Panc1 (cell line): ENCODE data around the gene PDE3A. TPM values are rescaled to one million over a fixed set of nuclear protein-coding genes. Genes with fewer than 3 reads are reported as not detected.

ENCODE experiments used
- ATAC-seq: fragments of 200-7000 bp; cut with Tn5 transposase; 2 replicates; pipeline ENCODE4 v1.9.1; 2020; ENCODE audit warnings: mild to moderate bottlenecking, moderate library complexity
- BruUV-seq: library from RNA; stranded (reverse); fragments of 400-500 nt; replicated peaks from 2 replicates; lab custom pipeline; 2021; lab: Mats Ljungman, UMichigan
- CTCF ChIA-PET: fragments of 300-600 bp; sonication (Branson Sonifier 250); formaldehyde crosslinking; loops from one replicate; lab custom pipeline; 2022; ENCODE audit warnings: antibody characterized with exemption; lab: Charles Lee
- POLR2A ChIA-PET: fragments of 300-600 bp; sonication (Branson Sonifier 250); formaldehyde crosslinking; loops from one replicate; lab custom pipeline; 2022; ENCODE audit warnings: antibody characterized with exemption; lab: Charles Lee
- DNase-seq: peaks from one replicate; pipeline ENCODE4 v3.0.0-alpha.2; 2010; ENCODE audit warnings: low read depth, low spot score
- H3K27ac ChIP-seq: 2 replicates; pipeline ENCODE4 v1.5.1; 2011; ENCODE audit warnings: mild to moderate bottlenecking, low read length, inconsistent platforms
- H3K27me3 ChIP-seq: fragments of 200-500 bp; sonication (Bioruptor generic); 2 replicates; pipeline ENCODE4 v1.6.0; 2014; ENCODE audit warnings: low read length, inconsistent platforms; ENCODE audit not compliant: control insufficient read depth, insufficient read depth
- H3K36me3 ChIP-seq: fragments of 200-500 bp; sonication (Bioruptor generic); 2 replicates; pipeline ENCODE4 v1.5.1; 2014; ENCODE audit warnings: inconsistent platforms, mild to moderate bottlenecking, low read length, moderate library complexity; ENCODE audit not compliant: control insufficient read depth, insufficient read depth
- H3K4me1 ChIP-seq: 2 replicates; pipeline ENCODE4 v1.5.1; 2011; ENCODE audit warnings: inconsistent platforms, mild to moderate bottlenecking, low read length, moderate library complexity; ENCODE audit not compliant: control insufficient read depth, insufficient read depth
- H3K4me3 ChIP-seq, 2 experiments: 2 replicates each; pipeline ENCODE4 v1.5.1; 2011 to 2012; ENCODE audit warnings: low read depth in 2 of 2, low read length in 2 of 2, mild to moderate bottlenecking in 2 of 2, inconsistent platforms in 1 of 2, moderate library complexity in 1 of 2
- H3K9me3 ChIP-seq: fragments of 200-500 bp; sonication (Bioruptor generic); 2 replicates; pipeline ENCODE4 v1.5.1; 2014; ENCODE audit warnings: low read depth, mild to moderate bottlenecking, inconsistent platforms, low read length, moderate library complexity; ENCODE audit not compliant: control insufficient read depth, insufficient read depth
- POLR2AphosphoS5 ChIP-seq: IDR thresholded peaks from 2 replicates; pipeline ENCODE4 v1.6.1; 2012; ENCODE audit warnings: mild to moderate bottlenecking, low read depth, low read length, moderate library complexity
- SIN3A ChIP-seq: IDR thresholded peaks from 2 replicates; pipeline ENCODE4 v1.6.1; 2012; ENCODE audit warnings: low read depth, mild to moderate bottlenecking, low read length, moderate library complexity, borderline replicate concordance; ENCODE audit not compliant: insufficient read depth
- TCF7L2 ChIP-seq: IDR thresholded peaks from 2 replicates; pipeline ENCODE4 v1.6.1; 2011; ENCODE audit warnings: mild to moderate bottlenecking, low read depth, low read length, inconsistent platforms
- in situ Hi-C: cut with HindIII; loops from 2 replicates; pipeline ENCODE4 v1.10.0; 2016; ENCODE audit warnings: low sequenced_read_pairs, low pct_unique_long_range_greater_than_20kb
- intact Hi-C: fragments of 100-400 bp; cut with micrococcal nuclease; formaldehyde crosslinking; loops from one replicate; pipeline ENCODE4 v1.10.0; 2022; ENCODE audit not compliant: unreplicated experiment
- total RNA-seq: library from RNA; stranded (reverse); gene quantifications from one replicate; pipeline ENCODE4 v1.2.1, GENCODE V29; 2021; ENCODE audit not compliant: unreplicated experiment
- TF ChIP-seq, protein P1 (sequence below), 2 experiments: IDR thresholded peaks; 2 replicates each; pipeline ENCODE4 v1.6.1; 2011 to 2012; ENCODE audit warnings: low read depth in 2 of 2, control low read depth in 1 of 2, low read length in 1 of 2, mild to moderate bottlenecking in 1 of 2, moderate library complexity in 1 of 2; ENCODE audit not compliant: insufficient read depth in 1 of 2
- TF ChIP-seq, protein P2 (sequence below): fragments of 450-650 bp; IDR thresholded peaks from 2 replicates; pipeline ENCODE4 v1.5.1; 2017; ENCODE audit warnings: mild to moderate bottlenecking

Gene PDE3A
- total RNA-seq, 1 experiment from 2014 or later, result 0.03 TPM

DNA sequence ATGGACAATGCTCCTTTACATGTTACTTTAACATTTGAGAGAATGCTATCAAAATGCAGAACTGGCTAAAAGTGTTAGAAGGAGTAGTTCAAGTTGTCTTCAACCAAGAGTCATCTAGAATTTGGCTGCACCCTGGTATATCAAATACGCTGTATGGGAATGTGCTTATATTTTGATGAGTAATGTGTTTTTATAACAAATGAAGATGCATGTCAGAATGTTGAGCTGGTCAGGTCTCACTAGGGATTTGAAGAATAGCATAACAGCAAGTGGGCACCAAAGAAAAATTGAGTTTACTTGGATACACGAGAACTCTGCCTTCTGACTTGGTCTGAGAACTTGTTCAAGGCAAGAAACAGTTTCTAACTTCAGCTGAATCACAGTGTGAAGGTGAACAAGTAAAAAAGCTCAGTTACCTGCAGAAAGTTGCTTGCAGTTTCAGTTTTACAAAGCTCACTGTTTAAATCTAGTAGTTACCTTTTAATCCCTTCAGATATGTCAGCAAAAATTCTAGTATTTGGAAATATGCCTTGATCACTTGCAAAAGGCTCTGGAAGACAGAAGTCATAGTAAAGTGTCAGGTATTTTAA lies 82.3 kb downstream of the PDE3A start:
- in situ Hi-C loops (no loop called here), intact Hi-C loops (no loop called here)
- Histone ChIP-seq H3K27ac (no peak overlapping the region), H3K4me3 (no peak overlapping the region), H3K27me3 (no peaks in the 10 kb centered on the region), H3K9me3 (no peaks in the 10 kb centered on the region), H3K36me3 (no peaks in the 10 kb centered on the region), H3K4me1 (no peaks in the 10 kb centered on the region)
- DNase-seq, result no peak
- CTCF ChIA-PET, result no interaction called here
- no TSS peak for BruUV-seq
- no peak for ATAC-seq
- TF ChIP-seq TCF7L2, result no peak
- no peak for TF ChIP-seq POLR2AphosphoS5
- TF ChIP-seq, protein P1, sequence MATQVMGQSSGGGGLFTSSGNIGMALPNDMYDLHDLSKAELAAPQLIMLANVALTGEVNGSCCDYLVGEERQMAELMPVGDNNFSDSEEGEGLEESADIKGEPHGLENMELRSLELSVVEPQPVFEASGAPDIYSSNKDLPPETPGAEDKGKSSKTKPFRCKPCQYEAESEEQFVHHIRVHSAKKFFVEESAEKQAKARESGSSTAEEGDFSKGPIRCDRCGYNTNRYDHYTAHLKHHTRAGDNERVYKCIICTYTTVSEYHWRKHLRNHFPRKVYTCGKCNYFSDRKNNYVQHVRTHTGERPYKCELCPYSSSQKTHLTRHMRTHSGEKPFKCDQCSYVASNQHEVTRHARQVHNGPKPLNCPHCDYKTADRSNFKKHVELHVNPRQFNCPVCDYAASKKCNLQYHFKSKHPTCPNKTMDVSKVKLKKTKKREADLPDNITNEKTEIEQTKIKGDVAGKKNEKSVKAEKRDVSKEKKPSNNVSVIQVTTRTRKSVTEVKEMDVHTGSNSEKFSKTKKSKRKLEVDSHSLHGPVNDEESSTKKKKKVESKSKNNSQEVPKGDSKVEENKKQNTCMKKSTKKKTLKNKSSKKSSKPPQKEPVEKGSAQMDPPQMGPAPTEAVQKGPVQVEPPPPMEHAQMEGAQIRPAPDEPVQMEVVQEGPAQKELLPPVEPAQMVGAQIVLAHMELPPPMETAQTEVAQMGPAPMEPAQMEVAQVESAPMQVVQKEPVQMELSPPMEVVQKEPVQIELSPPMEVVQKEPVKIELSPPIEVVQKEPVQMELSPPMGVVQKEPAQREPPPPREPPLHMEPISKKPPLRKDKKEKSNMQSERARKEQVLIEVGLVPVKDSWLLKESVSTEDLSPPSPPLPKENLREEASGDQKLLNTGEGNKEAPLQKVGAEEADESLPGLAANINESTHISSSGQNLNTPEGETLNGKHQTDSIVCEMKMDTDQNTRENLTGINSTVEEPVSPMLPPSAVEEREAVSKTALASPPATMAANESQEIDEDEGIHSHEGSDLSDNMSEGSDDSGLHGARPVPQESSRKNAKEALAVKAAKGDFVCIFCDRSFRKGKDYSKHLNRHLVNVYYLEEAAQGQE (IDR thresholded peaks at IDR 0.05; ENCODE audit: insufficient read depth in 1 of 2, low read depth in 2 of 2, low read length in 1 of 2), result no peak
- no peak for TF ChIP-seq SIN3A
- TF ChIP-seq, protein P2, sequence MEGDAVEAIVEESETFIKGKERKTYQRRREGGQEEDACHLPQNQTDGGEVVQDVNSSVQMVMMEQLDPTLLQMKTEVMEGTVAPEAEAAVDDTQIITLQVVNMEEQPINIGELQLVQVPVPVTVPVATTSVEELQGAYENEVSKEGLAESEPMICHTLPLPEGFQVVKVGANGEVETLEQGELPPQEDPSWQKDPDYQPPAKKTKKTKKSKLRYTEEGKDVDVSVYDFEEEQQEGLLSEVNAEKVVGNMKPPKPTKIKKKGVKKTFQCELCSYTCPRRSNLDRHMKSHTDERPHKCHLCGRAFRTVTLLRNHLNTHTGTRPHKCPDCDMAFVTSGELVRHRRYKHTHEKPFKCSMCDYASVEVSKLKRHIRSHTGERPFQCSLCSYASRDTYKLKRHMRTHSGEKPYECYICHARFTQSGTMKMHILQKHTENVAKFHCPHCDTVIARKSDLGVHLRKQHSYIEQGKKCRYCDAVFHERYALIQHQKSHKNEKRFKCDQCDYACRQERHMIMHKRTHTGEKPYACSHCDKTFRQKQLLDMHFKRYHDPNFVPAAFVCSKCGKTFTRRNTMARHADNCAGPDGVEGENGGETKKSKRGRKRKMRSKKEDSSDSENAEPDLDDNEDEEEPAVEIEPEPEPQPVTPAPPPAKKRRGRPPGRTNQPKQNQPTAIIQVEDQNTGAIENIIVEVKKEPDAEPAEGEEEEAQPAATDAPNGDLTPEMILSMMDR, result no peak
- POLR2A ChIA-PET, result no interaction called here

DNA sequence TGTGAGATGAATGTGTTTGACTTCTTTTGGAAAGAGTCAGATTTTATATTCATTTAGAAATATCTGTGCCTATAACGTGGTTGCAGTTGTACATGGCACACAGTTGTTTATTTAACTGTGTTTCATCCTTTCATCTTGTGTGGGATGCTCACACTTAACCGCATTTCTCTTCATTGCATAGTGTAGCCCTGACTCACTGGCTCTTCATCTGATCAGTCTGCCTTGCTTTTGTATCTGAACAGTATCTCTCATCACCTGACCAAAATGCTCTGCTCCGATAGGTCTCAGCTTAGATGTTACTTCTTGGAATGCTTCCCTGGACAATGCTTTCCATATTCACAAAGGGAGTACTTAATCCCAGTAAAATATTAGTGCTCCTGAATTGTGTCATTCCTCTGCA lies 83.4 kb downstream of the PDE3A start:
- BruUV-seq, result no TSS peak
- Histone ChIP-seq H3K36me3 (no peaks in the 10 kb centered on the region), H3K4me3 (no peak overlapping the region), H3K27me3 (no peaks in the 10 kb centered on the region), H3K27ac (no peak overlapping the region), H3K4me1 (no peaks in the 10 kb centered on the region), H3K9me3 (no peaks in the 10 kb centered on the region)
- TF ChIP-seq, protein P1 (IDR thresholded peaks at IDR 0.05; ENCODE audit: insufficient read depth in 1 of 2, low read depth in 2 of 2, low read length in 1 of 2), result no peak
- TF ChIP-seq POLR2AphosphoS5 (no peak), TCF7L2 (no peak), SIN3A (no peak)
- TF ChIP-seq, protein P2, result no peak
- ChIA-PET POLR2A (no interaction called here), CTCF (no interaction called here)
- in situ Hi-C loops (no loop called here), intact Hi-C loops (no loop called here)
- no peak for DNase-seq
- no peak for ATAC-seq
